ENCODE measurements around the gene SUCLG2. TPM values are rescaled to one million over a fixed set of nuclear protein-coding genes. Genes with fewer than 3 reads are reported as not detected.

Gene SUCLG2
- total and polyA plus RNA-seq, 10 of the 15 experiments (the other 5 are each of a cell fraction or from before 2014, with no cell fraction given): 17.8 to 50.9 (median 37.2) TPM

GRCh38 chr3:67654099-67654843, at the start of gene SUCLG2 (continued):
- TF ChIP-seq RELB (IDR thresholded peaks at IDR 0.05; ENCODE audit: low read depth) (no peak), FOS (IDR thresholded peaks at IDR 0.05; ENCODE audit: borderline replicate concordance, extremely low read depth, insufficient read length) (no peak), TCF12 (IDR thresholded peaks at IDR 0.05; ENCODE audit: low read depth, low read length) (no peak), IRF3 (IDR thresholded peaks at IDR 0.05) (no peak), SMAD5 (IDR thresholded peaks at IDR 0.05; ENCODE audit: low read depth) (peak; percentile 51; the same call in 1 of the 2 replicates), CHD4 (IDR thresholded peaks at IDR 0.05) (no peak), ZNF24 (IDR thresholded peaks at IDR 0.05) (no peak), WRNIP1 (IDR thresholded peaks at IDR 0.05; ENCODE audit: borderline replicate concordance, low read depth, low read length) (no peak), BCL3 (IDR thresholded peaks at IDR 0.05; ENCODE audit: borderline replicate concordance, insufficient read depth, low read depth, low read length, poor library complexity, severe bottlenecking) (peak; percentile 20), NFYA (IDR thresholded peaks at IDR 0.05; ENCODE audit: borderline replicate concordance, low read depth, low read length) (no peak), ZBTB33 (IDR thresholded peaks at IDR 0.05) (no peak), FOXK2 (IDR thresholded peaks at IDR 0.05) (no peak), RAD21 (IDR thresholded peaks at IDR 0.05; ENCODE audit: insufficient read depth, low read depth, low read length) (no peak), CREB1 (IDR thresholded peaks at IDR 0.05; ENCODE audit: low read depth) (no peak; the same call in 1 of the 2 replicates), MEF2B (IDR thresholded peaks at IDR 0.05; ENCODE audit: partially characterized antibody, poor library complexity, severe bottlenecking) (peak; percentile 15), RUNX3 (IDR thresholded peaks at IDR 0.05; ENCODE audit: low read length) (no peak), RCOR1 (conservative IDR thresholded peaks at IDR 0.05; ENCODE audit: low read depth, low read length) (no peak), KDM1A (IDR thresholded peaks at IDR 0.05; ENCODE audit: borderline replicate concordance) (no peak), KLF5 (IDR thresholded peaks at IDR 0.05; ENCODE audit: partially characterized antibody) (peak; percentile 62), CBX5 (IDR thresholded peaks at IDR 0.05; ENCODE audit: low read depth) (no peak)
- TF ChIP-seq, protein P1, sequence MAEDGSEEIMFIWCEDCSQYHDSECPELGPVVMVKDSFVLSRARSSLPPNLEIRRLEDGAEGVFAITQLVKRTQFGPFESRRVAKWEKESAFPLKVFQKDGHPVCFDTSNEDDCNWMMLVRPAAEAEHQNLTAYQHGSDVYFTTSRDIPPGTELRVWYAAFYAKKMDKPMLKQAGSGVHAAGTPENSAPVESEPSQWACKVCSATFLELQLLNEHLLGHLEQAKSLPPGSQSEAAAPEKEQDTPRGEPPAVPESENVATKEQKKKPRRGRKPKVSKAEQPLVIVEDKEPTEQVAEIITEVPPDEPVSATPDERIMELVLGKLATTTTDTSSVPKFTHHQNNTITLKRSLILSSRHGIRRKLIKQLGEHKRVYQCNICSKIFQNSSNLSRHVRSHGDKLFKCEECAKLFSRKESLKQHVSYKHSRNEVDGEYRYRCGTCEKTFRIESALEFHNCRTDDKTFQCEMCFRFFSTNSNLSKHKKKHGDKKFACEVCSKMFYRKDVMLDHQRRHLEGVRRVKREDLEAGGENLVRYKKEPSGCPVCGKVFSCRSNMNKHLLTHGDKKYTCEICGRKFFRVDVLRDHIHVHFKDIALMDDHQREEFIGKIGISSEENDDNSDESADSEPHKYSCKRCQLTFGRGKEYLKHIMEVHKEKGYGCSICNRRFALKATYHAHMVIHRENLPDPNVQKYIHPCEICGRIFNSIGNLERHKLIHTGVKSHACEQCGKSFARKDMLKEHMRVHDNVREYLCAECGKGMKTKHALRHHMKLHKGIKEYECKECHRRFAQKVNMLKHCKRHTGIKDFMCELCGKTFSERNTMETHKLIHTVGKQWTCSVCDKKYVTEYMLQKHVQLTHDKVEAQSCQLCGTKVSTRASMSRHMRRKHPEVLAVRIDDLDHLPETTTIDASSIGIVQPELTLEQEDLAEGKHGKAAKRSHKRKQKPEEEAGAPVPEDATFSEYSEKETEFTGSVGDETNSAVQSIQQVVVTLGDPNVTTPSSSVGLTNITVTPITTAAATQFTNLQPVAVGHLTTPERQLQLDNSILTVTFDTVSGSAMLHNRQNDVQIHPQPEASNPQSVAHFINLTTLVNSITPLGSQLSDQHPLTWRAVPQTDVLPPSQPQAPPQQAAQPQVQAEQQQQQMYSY (CRISPR knock-in tag; IDR thresholded peaks at IDR 0.05): no peak
